Parathyroid adenoma (tissue), 2 donors: ENCODE data around the gene FAM117B.

ENCODE experiments used
- H2AFZ ChIP-seq: fragments of 300-600 bp; sonication (generic); one replicate; pipeline ENCODE4 v1.7.0; 2017; ENCODE audit warnings: antibody characterized with exemption, mild to moderate bottlenecking
- H3K27ac ChIP-seq: fragments of 300-600 bp; sonication (generic); one replicate; pipeline ENCODE4 v1.7.0; 2017
- H3K27me3 ChIP-seq: fragments of 300-600 bp; sonication (generic); one replicate; pipeline ENCODE4 v1.7.0; 2017; ENCODE audit warnings: low read length; ENCODE audit not compliant: control insufficient read depth, insufficient read depth
- H3K36me3 ChIP-seq: fragments of 300-600 bp; sonication (generic); one replicate; pipeline ENCODE4 v1.7.0; 2017; ENCODE audit warnings: low read length; ENCODE audit not compliant: control insufficient read depth, insufficient read depth
- H3K4me1 ChIP-seq: fragments of 300-600 bp; sonication (generic); one replicate; pipeline ENCODE4 v1.7.0; 2017; ENCODE audit warnings: control low read depth
- H3K4me2 ChIP-seq: fragments of 300-600 bp; sonication (generic); one replicate; pipeline ENCODE4 v1.7.0; 2017; ENCODE audit warnings: low read length
- H3K4me3 ChIP-seq: fragments of 300-600 bp; sonication (generic); one replicate; pipeline ENCODE4 v1.7.0; 2017; ENCODE audit warnings: low read depth, low read length
- H3K79me2 ChIP-seq: fragments of 300-600 bp; sonication (generic); one replicate; pipeline ENCODE4 v1.7.0; 2017; ENCODE audit warnings: control low read depth
- H3K9ac ChIP-seq: fragments of 300-600 bp; sonication (generic); one replicate; pipeline ENCODE4 v1.7.0; 2017; ENCODE audit warnings: mild to moderate bottlenecking
- H3K9me3 ChIP-seq: fragments of 300-600 bp; sonication (generic); one replicate; pipeline ENCODE4 v1.7.0; 2017; ENCODE audit warnings: low read length; ENCODE audit not compliant: control insufficient read depth
- TF ChIP-seq, protein P1 (sequence below): fragments of 300-600 bp; sonication (generic); IDR thresholded peaks from one replicate; pipeline ENCODE4 v1.7.0; 2017; ENCODE audit warnings: antibody characterized with exemption, mild to moderate bottlenecking
- donor health status: primary hyperparathyroidism.

The FAM117B gene

DNA sequence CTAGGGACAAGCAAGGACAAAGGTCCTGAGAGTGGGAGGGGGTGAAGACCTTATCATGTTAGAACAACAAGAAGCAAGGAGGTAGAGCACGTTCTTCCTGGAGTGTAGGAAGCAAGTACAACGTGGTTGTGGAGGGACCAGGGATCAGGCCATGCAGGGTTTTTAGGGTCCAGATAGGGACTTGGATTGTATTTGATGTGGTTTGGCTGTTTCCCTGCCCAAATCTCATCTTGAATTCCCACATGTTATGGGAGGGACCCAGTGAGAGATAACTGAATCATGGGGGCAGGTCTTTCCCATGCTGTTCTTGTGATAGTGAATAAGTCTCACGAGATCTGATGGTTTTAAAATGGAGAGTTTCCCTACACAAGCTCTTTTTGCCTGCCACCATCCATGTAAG lies 183.6 kb downstream of the FAM117B start:
- no peak overlapping the region for H3K4me3 ChIP-seq
- H3K9me3 ChIP-seq, result no peaks in the 10 kb centered on the region
- H3K4me2 ChIP-seq, result no peak overlapping the region
- H3K27ac ChIP-seq, result no peak overlapping the region
- TF ChIP-seq, protein P1, sequence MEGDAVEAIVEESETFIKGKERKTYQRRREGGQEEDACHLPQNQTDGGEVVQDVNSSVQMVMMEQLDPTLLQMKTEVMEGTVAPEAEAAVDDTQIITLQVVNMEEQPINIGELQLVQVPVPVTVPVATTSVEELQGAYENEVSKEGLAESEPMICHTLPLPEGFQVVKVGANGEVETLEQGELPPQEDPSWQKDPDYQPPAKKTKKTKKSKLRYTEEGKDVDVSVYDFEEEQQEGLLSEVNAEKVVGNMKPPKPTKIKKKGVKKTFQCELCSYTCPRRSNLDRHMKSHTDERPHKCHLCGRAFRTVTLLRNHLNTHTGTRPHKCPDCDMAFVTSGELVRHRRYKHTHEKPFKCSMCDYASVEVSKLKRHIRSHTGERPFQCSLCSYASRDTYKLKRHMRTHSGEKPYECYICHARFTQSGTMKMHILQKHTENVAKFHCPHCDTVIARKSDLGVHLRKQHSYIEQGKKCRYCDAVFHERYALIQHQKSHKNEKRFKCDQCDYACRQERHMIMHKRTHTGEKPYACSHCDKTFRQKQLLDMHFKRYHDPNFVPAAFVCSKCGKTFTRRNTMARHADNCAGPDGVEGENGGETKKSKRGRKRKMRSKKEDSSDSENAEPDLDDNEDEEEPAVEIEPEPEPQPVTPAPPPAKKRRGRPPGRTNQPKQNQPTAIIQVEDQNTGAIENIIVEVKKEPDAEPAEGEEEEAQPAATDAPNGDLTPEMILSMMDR, result no peak
- no peaks in the 10 kb centered on the region for H3K27me3 ChIP-seq
- H3K9ac ChIP-seq, result no peak overlapping the region
- H3K4me1 ChIP-seq, result no peaks in the 10 kb centered on the region
- H3K36me3 ChIP-seq, result no peaks in the 10 kb centered on the region
- H3K79me2 ChIP-seq, result no peaks in the 10 kb centered on the region
- H2AFZ ChIP-seq, result no peak overlapping the region
